Epithelial cell of proximal tubule (primary cell): Measurements from ENCODE around the gene TRIM60. TPM values are rescaled to one million over a fixed set of nuclear protein-coding genes. Genes with fewer than 3 reads are reported as not detected.
A peak's percentile ranks its signal among the peaks of the same experiment; 100 is the strongest.
"Not testable (repeated sequence)": the region's sequence is repeated elsewhere in the genome, so short reads cannot be mapped to it uniquely, and the experiment has no call there.

Source experiments
- DNase-seq: peaks from one replicate; pipeline ENCODE4 v3.0.0-alpha.2; 2011; ENCODE audit warnings: low read depth
- H3K4me3 ChIP-seq: 2 replicates; pipeline ENCODE4 v1.5.1; 2011; ENCODE audit warnings: low read depth, mild to moderate bottlenecking, low read length
- CTCF ChIP-seq: conservative IDR thresholded peaks from 2 replicates; pipeline ENCODE4 v1.5.1; 2012; ENCODE audit warnings: low read depth, mild to moderate bottlenecking, low read length
- total RNA-seq: library from RNA; depleted of rRNA; stranded (reverse); fragments of >200 nt; gene quantifications from 2 replicates; pipeline ENCODE4 v1.2.3, GENCODE V29; 2015

The TRIM60 gene
- not detected in 2 replicates for total RNA-seq

GRCh38 chr4:165031436-165032211 is at the start of gene TRIM60:
Gene TRIM60 (plus strand): TSS chr4:165031999. CDS start chr4:165040073, 8,074 bp downstream.
- no peak for TF ChIP-seq CTCF
- DNase-seq = no peak
- H3K4me3 ChIP-seq = no peak within 1 kb of the TSS

- no peak for DNase-seq
- TF ChIP-seq CTCF = no peak
- H3K4me3 ChIP-seq = no peak overlapping the region
These were observed 42.3 kb upstream of the TRIM60 start for GRCh38 chr4:164989471-164989870.

GRCh38 chr4:164990786-164991185 is 41.0 kb upstream of the TRIM60 start:
- DNase-seq, H3K4me3 ChIP-seq: not testable (repeated sequence)

GRCh38 chr4:164996123-164996522 is 35.7 kb upstream of the TRIM60 start:
- not testable (repeated sequence) for H3K4me3 ChIP-seq, DNase-seq

GRCh38 chr4:164997324-164997723 is 34.5 kb upstream of the TRIM60 start:
- no peak overlapping the region for H3K4me3 ChIP-seq
- DNase-seq = no peak
- peak; percentile 24 for TF ChIP-seq CTCF

- TF ChIP-seq CTCF = no peak
- no peak for DNase-seq
- no peak overlapping the region for H3K4me3 ChIP-seq
These were observed 33.9 kb upstream of the TRIM60 start for GRCh38 chr4:164997941-164998340.

- H3K4me3 ChIP-seq, DNase-seq: not testable (repeated sequence)
These were observed 33.2 kb upstream of the TRIM60 start for GRCh38 chr4:164998526-164999080.

GRCh38 chr4:165001957-165002356 is 29.8 kb upstream of the TRIM60 start:
- not testable (repeated sequence) for DNase-seq

GRCh38 chr4:165005352-165005925 is 26.4 kb upstream of the TRIM60 start:
- no peak for DNase-seq
- no peak for TF ChIP-seq CTCF
- H3K4me3 ChIP-seq = no peak overlapping the region

More at GRCh38 chr4:165001957-165002356, 29.8 kb upstream of the TRIM60 start:
- H3K4me3 ChIP-seq = not testable (repeated sequence)
